ENCODE results near the gene CCDC18. TPM values are rescaled to one million over a fixed set of nuclear protein-coding genes. Genes with fewer than 3 reads are reported as not detected.

CCDC18 gene, protein sequence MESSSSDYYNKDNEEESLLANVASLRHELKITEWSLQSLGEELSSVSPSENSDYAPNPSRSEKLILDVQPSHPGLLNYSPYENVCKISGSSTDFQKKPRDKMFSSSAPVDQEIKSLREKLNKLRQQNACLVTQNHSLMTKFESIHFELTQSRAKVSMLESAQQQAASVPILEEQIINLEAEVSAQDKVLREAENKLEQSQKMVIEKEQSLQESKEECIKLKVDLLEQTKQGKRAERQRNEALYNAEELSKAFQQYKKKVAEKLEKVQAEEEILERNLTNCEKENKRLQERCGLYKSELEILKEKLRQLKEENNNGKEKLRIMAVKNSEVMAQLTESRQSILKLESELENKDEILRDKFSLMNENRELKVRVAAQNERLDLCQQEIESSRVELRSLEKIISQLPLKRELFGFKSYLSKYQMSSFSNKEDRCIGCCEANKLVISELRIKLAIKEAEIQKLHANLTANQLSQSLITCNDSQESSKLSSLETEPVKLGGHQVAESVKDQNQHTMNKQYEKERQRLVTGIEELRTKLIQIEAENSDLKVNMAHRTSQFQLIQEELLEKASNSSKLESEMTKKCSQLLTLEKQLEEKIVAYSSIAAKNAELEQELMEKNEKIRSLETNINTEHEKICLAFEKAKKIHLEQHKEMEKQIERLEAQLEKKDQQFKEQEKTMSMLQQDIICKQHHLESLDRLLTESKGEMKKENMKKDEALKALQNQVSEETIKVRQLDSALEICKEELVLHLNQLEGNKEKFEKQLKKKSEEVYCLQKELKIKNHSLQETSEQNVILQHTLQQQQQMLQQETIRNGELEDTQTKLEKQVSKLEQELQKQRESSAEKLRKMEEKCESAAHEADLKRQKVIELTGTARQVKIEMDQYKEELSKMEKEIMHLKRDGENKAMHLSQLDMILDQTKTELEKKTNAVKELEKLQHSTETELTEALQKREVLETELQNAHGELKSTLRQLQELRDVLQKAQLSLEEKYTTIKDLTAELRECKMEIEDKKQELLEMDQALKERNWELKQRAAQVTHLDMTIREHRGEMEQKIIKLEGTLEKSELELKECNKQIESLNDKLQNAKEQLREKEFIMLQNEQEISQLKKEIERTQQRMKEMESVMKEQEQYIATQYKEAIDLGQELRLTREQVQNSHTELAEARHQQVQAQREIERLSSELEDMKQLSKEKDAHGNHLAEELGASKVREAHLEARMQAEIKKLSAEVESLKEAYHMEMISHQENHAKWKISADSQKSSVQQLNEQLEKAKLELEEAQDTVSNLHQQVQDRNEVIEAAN (N-terminal part only)
- 1 to 10 TPM in 4 of 6 donors, under 1 TPM in 2; 0.95 to 1.6 (median 1.2) TPM for total RNA-seq
- polyA plus RNA-seq: 1 to 10 TPM; 1.1 to 1.7 TPM

GRCh38 chr1:93180723-93181613, at the start of gene CCDC18:
Gene CCDC18 (plus strand): TSS chr1:93180724. CDS start chr1:93183362, 2,638 bp downstream.
- no peak for DNase-seq
- no peak for FAIRE-seq
- peak within 1 kb of the TSS; percentile 62 to 88 (median 85) for H3K4me3 ChIP-seq
- ATAC-seq: peak in 1 of 4 donors; percentile 1
- WGBS, 2 donors: 3% methylated on average over 43 of the region's 43 CpGs
- no peaks in the 10 kb centered on the region for H3K27me3 ChIP-seq
- H3K36me3 ChIP-seq: no peaks in the 10 kb centered on the region
- H3K9me3 ChIP-seq: no peaks in the 10 kb centered on the region
- intact Hi-C loops (cut with DNase I): no loop called here
- peak within 1 kb of the TSS; percentile 92 to 98 (median 96) for H3K27ac ChIP-seq
- H3K4me1 ChIP-seq: peaks cover 0 to 13% (median 11%) of the 10 kb centered on the region in 3 donors
- TF ChIP-seq CTCF (IDR thresholded peaks at IDR 0.05): no peak

DNA sequence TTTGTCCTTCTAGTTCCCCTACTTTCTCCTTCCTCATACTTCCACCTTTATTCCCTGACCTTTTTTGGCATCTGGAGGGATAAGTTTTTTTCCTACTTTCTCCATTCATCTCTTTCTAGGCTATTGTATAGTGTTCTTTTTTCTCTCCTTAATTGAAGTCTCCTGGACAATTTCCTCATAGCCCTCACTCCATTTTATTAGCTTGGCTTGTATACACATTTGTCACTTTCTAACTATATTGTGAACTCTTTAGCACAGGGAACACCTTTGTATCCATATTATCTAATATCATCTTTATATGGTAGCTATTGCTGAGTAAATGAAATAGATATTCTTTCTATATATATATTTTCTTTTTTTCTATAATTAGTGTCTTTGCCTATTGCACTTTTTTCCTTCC, 47.9 kb upstream of the CCDC18 start:
- H3K4me3 ChIP-seq: no peak overlapping the region
- intact Hi-C loops (cut with DNase I): no loop called here
- no peaks in the 10 kb centered on the region for H3K9me3 ChIP-seq
- no peak for TF ChIP-seq CTCF (IDR thresholded peaks at IDR 0.05)
- DNase-seq (no peak), FAIRE-seq (no peak), ATAC-seq (no peak)
- peaks cover 0 to 14% (median 8%) of the 10 kb centered on the region in 3 donors for H3K36me3 ChIP-seq
- peaks cover 5 to 14% (median 7%) of the 10 kb centered on the region in 3 donors for H3K4me1 ChIP-seq
- H3K27me3 ChIP-seq: no peaks in the 10 kb centered on the region
- no peak overlapping the region for H3K27ac ChIP-seq

GRCh38 chr1:93136445-93136844, 44.1 kb upstream of the CCDC18 start:
- Histone ChIP-seq H3K27me3 (no peaks in the 10 kb centered on the region), H3K36me3 (peaks cover 0 to 15% (median 8%) of the 10 kb centered on the region in 3 donors), H3K27ac (no peak overlapping the region), H3K4me3 (no peak overlapping the region), H3K9me3 (no peaks in the 10 kb centered on the region), H3K4me1 (peaks cover 0 to 6% (median 3%) of the 10 kb centered on the region in 3 donors)
- DNase-seq (no peak), FAIRE-seq (no peak), ATAC-seq (no peak)
- 96 to 97% methylated on average over 5 of the region's 5 CpGs for WGBS, 2 donors
- TF ChIP-seq CTCF (IDR thresholded peaks at IDR 0.05): no peak
- intact Hi-C loops (cut with DNase I): no loop called here
